ENCODE data around the gene RABGAP1L.

GRCh38 chr1:174902531-174903099, 743.3 kb downstream of the RABGAP1L start:
- no peak for TF ChIP-seq CTCF (IDR thresholded peaks at IDR 0.05)
- TF ChIP-seq POLR2A (IDR thresholded peaks at IDR 0.05): no peak

Data from right lobe of liver (tissue), 4 donors.